Posterior cingulate gyrus (tissue), 11 donors: Measurements from ENCODE around the gene ZNF75A.
A peak's percentile ranks its signal among the peaks of the same experiment; 100 is the strongest.

Source experiments
- DNase-seq, 10 donors: peaks; one replicate each; pipeline versions ENCODE4 v3.0.0 to v3.0.0-alpha.2; 2020 to 2021; ENCODE audit warnings: mixed read lengths in 3 of 10
- intact Hi-C: fragments of 100-400 bp; cut with DNase I; formaldehyde crosslinking; loops from one replicate; pipeline ENCODE4 v1.15.1; 2023

ZNF75A gene

DNA sequence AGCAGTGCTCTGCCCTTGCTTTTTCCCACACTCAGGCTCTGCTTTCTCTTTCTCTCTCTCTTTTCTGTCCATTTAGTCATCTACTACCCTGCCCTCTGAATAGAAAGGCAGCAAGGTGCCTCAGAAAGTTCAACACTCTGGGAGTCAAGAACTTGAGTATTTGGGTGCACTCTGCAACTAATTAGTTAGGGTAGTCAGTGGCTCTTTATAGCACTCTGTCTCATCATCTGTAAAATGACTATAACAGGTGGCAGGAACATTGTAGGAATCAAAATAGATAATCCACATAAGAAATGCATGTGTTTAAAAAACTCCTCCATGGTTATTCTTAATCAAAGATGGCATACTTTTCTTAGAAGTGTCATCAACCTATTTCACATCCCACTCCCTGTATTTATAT, 57.6 kb downstream of the ZNF75A start:
- DNase-seq: no peak
- intact Hi-C loops: loop anchor here (10.0 kb wide), 1 partner anchor 58 kb away; the partner anchor contains the start of genes TIGD7 and ZNF75A

DNA sequence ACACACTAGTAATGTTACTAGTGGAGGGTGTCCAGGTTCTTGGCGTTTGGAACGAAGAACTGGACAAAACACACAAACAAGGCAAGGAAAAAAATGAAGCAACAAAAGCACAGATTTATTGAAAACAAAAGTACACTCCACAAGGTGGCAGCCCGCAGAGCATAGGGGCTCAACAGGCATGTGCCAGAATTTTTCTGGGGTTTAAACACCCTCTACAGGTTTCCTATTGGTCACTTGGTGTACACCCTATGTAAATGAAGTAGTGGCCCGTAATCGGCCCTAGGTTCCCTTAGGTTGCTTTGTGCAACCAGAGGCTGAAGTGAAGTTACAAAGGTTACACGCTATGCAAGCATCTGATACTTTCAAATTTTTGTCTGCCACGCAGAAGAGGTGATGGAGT, 58.5 kb downstream of the ZNF75A start:
- intact Hi-C loops: loop anchor here (2.0 to 10.0 kb wide), 2 partner anchors 37 to 59 kb away; partner anchors contain the start of genes TIGD7, ZNF174, ZNF75A and ZSCAN32
- no peak for DNase-seq

GRCh38 chr16:3364774-3365427, 59.6 kb downstream of the ZNF75A start:
- peak; percentile 84 to 98 (median 89) for DNase-seq
- intact Hi-C loops: loop anchor here (1.0 to 10.0 kb wide), 3 partner anchors 36 to 92 kb away; partner anchors contain the start of genes TIGD7, ZNF174, ZNF75A and ZSCAN32
